GM12892 (cell line): ENCODE measurements around the gene BICD2. TPM values are rescaled to one million over a fixed set of nuclear protein-coding genes. Genes with fewer than 3 reads are reported as not detected.
"Not testable (repeated sequence)": the region's sequence is repeated elsewhere in the genome, so short reads cannot be mapped to it uniquely, and the experiment has no call there.

Experiments
- DNase-seq: peaks from one replicate; pipeline ENCODE4 v3.0.0; 2011; ENCODE audit not compliant: insufficient read length
- FAIRE-seq: peaks from 2 replicates; lab custom pipeline; 2011; peaks lifted over from hg19 to GRCh38; lab: Jason Lieb, UNC
- POLR2A ChIP-seq: IDR thresholded peaks from 2 replicates; pipeline ENCODE4 v1.6.1; 2011; ENCODE audit warnings: low read depth, low read length, control low read depth
- POLR2AphosphoS5 ChIP-seq: IDR thresholded peaks from 2 replicates; pipeline ENCODE4 v1.6.1; 2011; ENCODE audit warnings: low read depth, low read length, control low read depth
- TAF1 ChIP-seq: IDR thresholded peaks from 2 replicates; pipeline ENCODE4 v1.6.1; 2011; ENCODE audit warnings: low read depth, mild to moderate bottlenecking, control low read depth, low read length, borderline replicate concordance
- polyA plus RNA-seq: library from polyadenylated mRNA; unstranded; fragments of >200 nt; gene quantifications from one replicate; pipeline ENCODE4 v1.2.1, GENCODE V29; 2012; ENCODE audit warnings: missing spikeins, inconsistent platforms; ENCODE audit not compliant: missing spikeins

The BICD2 gene
- 9.5 TPM for polyA plus RNA-seq

- DNase-seq (no peak), FAIRE-seq (no peak)
- TF ChIP-seq TAF1, result no peak
- TF ChIP-seq POLR2AphosphoS5, result no peak
- TF ChIP-seq POLR2A, result no peak
These were observed at the start of gene BICD2 for GRCh38 chr9:92764381-92764987. Gene BICD2 (minus strand): TSS chr9:92764833. CDS start chr9:92764744, 89 bp downstream.

GRCh38 chr9:92809629-92810326 is 45.1 kb upstream of the BICD2 start:
- DNase-seq, result not testable (repeated sequence)
- peak; percentile 48 for FAIRE-seq

- TF ChIP-seq POLR2AphosphoS5 (no peak), POLR2A (no peak), TAF1 (no peak)
- no peak for FAIRE-seq
- DNase-seq, result peak; percentile 44
These were observed 44.3 kb upstream of the BICD2 start for GRCh38 chr9:92808726-92809451.

GRCh38 chr9:92807757-92808725 is 43.4 kb upstream of the BICD2 start:
- TF ChIP-seq TAF1 (no peak), POLR2AphosphoS5 (no peak), POLR2A (no peak)
- DNase-seq (no peak), FAIRE-seq (no peak)

- TF ChIP-seq POLR2A (no peak), POLR2AphosphoS5 (no peak), TAF1 (no peak)
- DNase-seq (no peak), FAIRE-seq (no peak)
These were observed 42.6 kb upstream of the BICD2 start for GRCh38 chr9:92807031-92807756.

GRCh38 chr9:92804727-92805126 is 40.1 kb upstream of the BICD2 start:
- no peak for DNase-seq
- FAIRE-seq, result peak; percentile 63
- no peak for TF ChIP-seq POLR2AphosphoS5
- TF ChIP-seq TAF1, result no peak
- no peak for TF ChIP-seq POLR2A

- TF ChIP-seq POLR2A, result no peak
- no peak for TF ChIP-seq TAF1
- FAIRE-seq (no peak), DNase-seq (no peak)
These were observed 33.7 kb upstream of the BICD2 start for GRCh38 chr9:92798358-92798757.

GRCh38 chr9:92796337-92796804 is 31.7 kb upstream of the BICD2 start:
- not testable (repeated sequence) for DNase-seq, FAIRE-seq

GRCh38 chr9:92795598-92796336 is 31.1 kb upstream of the BICD2 start:
- TF ChIP-seq POLR2A (no peak), POLR2AphosphoS5 (no peak), TAF1 (no peak)
- DNase-seq (no peak), FAIRE-seq (no peak)

GRCh38 chr9:92795000-92795399 is 30.4 kb upstream of the BICD2 start:
- no peak for DNase-seq
- no peak for FAIRE-seq
- TF ChIP-seq POLR2AphosphoS5, result no peak
- TF ChIP-seq TAF1, result no peak
- no peak for TF ChIP-seq POLR2A
